OCI-LY7 (cell line): ENCODE measurements around the gene MYH11. TPM values are rescaled to one million over a fixed set of nuclear protein-coding genes. Genes with fewer than 3 reads are reported as not detected.

Experiments
- BruUV-seq: library from RNA; stranded (reverse); fragments of 400-500 nt; replicated peaks from 2 replicates; lab custom pipeline; 2021; lab: Mats Ljungman, UMichigan
- CTCF ChIA-PET: fragments of 300-600 bp; sonication (Branson Sonifier 250); formaldehyde crosslinking; loops from one replicate; lab custom pipeline; 2022; ENCODE audit warnings: antibody characterized with exemption; ENCODE audit not compliant: unreplicated experiment; lab: Charles Lee
- POLR2A ChIA-PET: fragments of 300-600 bp; sonication (Branson Sonifier 250); formaldehyde crosslinking; loops from one replicate; lab custom pipeline; 2022; ENCODE audit warnings: antibody characterized with exemption; lab: Charles Lee
- DNase-seq: peaks from one replicate; pipeline ENCODE4 v3.0.0-alpha.2; 2015; ENCODE audit warnings: low spot score
- H2AFZ ChIP-seq: fragments of 200-600 bp; sonication (generic), shearing (Covaris generic); 2 replicates; pipeline ENCODE4 v1.6.1; 2014; ENCODE audit warnings: mild to moderate bottlenecking, antibody characterized with exemption, low read length, moderate library complexity
- H3K27ac ChIP-seq: fragments of 200-600 bp; sonication (generic); 2 replicates; pipeline ENCODE4 v1.5.1; 2014; ENCODE audit warnings: mixed run types, low read depth, mild to moderate bottlenecking, moderate library complexity, low read length, inconsistent platforms; ENCODE audit not compliant: poor library complexity, severe bottlenecking
- H3K36me3 ChIP-seq: fragments of 200-600 bp; sonication (generic); 2 replicates; pipeline ENCODE4 v1.6.1; 2014; ENCODE audit warnings: mild to moderate bottlenecking, antibody characterized with exemption, low read length, moderate library complexity, mixed read lengths; ENCODE audit not compliant: insufficient read depth
- H3K4me1 ChIP-seq: fragments of 200-600 bp; sonication (generic); 2 replicates; pipeline ENCODE4 v1.5.1; 2014; ENCODE audit warnings: mild to moderate bottlenecking, low read length; ENCODE audit not compliant: insufficient read depth, poor library complexity, severe bottlenecking
- H3K4me2 ChIP-seq: fragments of 200-600 bp; sonication (generic); 2 replicates; pipeline ENCODE4 v1.6.1; 2014; ENCODE audit warnings: mild to moderate bottlenecking, low read length
- H3K4me3 ChIP-seq: fragments of 200-600 bp; sonication (generic); 2 replicates; pipeline ENCODE4 v1.5.1; 2014; ENCODE audit warnings: mild to moderate bottlenecking, low read depth, low read length; ENCODE audit not compliant: poor library complexity, severe bottlenecking
- H3K79me2 ChIP-seq: fragments of 200-600 bp; sonication (generic); 2 replicates; pipeline ENCODE4 v1.6.1; 2016; ENCODE audit warnings: low read depth, mild to moderate bottlenecking, low read length, moderate library complexity, mixed read lengths; ENCODE audit not compliant: insufficient read depth
- H3K9me2 ChIP-seq: fragments of 200-600 bp; sonication (generic); 2 replicates; pipeline ENCODE4 v1.6.1; 2016; ENCODE audit warnings: mild to moderate bottlenecking, low read length, mixed read lengths; ENCODE audit not compliant: insufficient read depth
- H3K9me3 ChIP-seq: fragments of 200-600 bp; sonication (generic); 2 replicates; pipeline ENCODE4 v1.6.1; 2014; ENCODE audit warnings: mild to moderate bottlenecking, mixed run types, low read length, mixed read lengths
- H4K20me1 ChIP-seq: fragments of 200-600 bp; sonication (generic); 2 replicates; pipeline ENCODE4 v1.6.1; 2014; ENCODE audit warnings: mild to moderate bottlenecking, antibody characterized with exemption, low read length, moderate library complexity, mixed read lengths; ENCODE audit not compliant: insufficient read depth
- EZH2phosphoT487 ChIP-seq: fragments of 200-600 bp; sonication (generic); IDR thresholded peaks from 2 replicates; pipeline ENCODE4 v1.6.1; 2018; ENCODE audit warnings: low read depth, borderline replicate concordance, mild to moderate bottlenecking, mixed run types, antibody characterized with exemption, low read length, moderate library complexity, mixed read lengths
- intact Hi-C: fragments of 100-400 bp; cut with micrococcal nuclease; formaldehyde crosslinking; loops from one replicate; pipeline ENCODE4 v1.10.0; 2022; ENCODE audit not compliant: unreplicated experiment
- total RNA-seq, 2 experiments: library from RNA; depleted of rRNA in 1 of 2; stranded (reverse); fragments of >200 nt in 1 of 2; shearing (Covaris generic) in 1 of 2; gene quantifications; 2 replicates each; pipeline ENCODE4 v1.2.3, GENCODE V29; 2014 to 2022
- TF ChIP-seq, protein P1 (sequence below): fragments of 200-600 bp; sonication (generic); conservative IDR thresholded peaks from 2 replicates; pipeline ENCODE4 v1.5.1; 2014; ENCODE audit warnings: mild to moderate bottlenecking, antibody characterized with exemption, low read length, moderate library complexity, mixed read lengths

The MYH11 gene
- total RNA-seq, 2 experiments from 2014 or later: 5.7 to 33.8 TPM

DNA sequence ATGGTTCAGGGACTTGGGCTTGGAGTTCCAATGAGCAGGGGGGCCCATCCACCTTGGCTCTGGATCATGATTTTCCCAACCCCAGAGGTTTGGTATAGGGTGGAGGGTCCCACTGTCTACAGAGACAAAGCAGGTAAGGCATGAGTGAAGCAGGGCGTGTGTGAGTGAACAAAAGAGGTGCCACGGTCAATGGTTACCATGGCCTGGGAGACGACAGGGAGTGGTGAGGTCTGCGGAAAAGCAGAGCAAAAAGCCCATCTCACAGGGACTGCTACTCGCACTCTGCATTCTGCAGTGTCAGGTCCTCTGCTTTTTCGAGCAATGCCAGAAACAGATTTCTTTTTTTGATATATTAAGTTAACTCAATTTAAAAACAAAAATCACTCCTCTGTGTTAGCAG, 24.6 kb downstream of the MYH11 start:
- ChIA-PET CTCF (no interaction called here), POLR2A (no interaction called here)
- Histone ChIP-seq H3K27ac (no peak overlapping the region), H3K4me2 (no peak overlapping the region), H4K20me1 (no peaks in the 10 kb centered on the region), H3K9me3 (no peaks in the 10 kb centered on the region), H2AFZ (no peak overlapping the region), H3K4me3 (no peak overlapping the region), H3K36me3 (peaks cover 12% of the 10 kb centered on the region), H3K79me2 (no peaks in the 10 kb centered on the region), H3K9me2 (no peaks in the 10 kb centered on the region), H3K4me1 (peaks cover 27% of the 10 kb centered on the region)
- no peak for TF ChIP-seq EZH2phosphoT487
- TF ChIP-seq, protein P1, sequence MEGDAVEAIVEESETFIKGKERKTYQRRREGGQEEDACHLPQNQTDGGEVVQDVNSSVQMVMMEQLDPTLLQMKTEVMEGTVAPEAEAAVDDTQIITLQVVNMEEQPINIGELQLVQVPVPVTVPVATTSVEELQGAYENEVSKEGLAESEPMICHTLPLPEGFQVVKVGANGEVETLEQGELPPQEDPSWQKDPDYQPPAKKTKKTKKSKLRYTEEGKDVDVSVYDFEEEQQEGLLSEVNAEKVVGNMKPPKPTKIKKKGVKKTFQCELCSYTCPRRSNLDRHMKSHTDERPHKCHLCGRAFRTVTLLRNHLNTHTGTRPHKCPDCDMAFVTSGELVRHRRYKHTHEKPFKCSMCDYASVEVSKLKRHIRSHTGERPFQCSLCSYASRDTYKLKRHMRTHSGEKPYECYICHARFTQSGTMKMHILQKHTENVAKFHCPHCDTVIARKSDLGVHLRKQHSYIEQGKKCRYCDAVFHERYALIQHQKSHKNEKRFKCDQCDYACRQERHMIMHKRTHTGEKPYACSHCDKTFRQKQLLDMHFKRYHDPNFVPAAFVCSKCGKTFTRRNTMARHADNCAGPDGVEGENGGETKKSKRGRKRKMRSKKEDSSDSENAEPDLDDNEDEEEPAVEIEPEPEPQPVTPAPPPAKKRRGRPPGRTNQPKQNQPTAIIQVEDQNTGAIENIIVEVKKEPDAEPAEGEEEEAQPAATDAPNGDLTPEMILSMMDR: no peak
- BruUV-seq: no TSS peak
- intact Hi-C loops: no loop called here
- DNase-seq: no peak

DNA sequence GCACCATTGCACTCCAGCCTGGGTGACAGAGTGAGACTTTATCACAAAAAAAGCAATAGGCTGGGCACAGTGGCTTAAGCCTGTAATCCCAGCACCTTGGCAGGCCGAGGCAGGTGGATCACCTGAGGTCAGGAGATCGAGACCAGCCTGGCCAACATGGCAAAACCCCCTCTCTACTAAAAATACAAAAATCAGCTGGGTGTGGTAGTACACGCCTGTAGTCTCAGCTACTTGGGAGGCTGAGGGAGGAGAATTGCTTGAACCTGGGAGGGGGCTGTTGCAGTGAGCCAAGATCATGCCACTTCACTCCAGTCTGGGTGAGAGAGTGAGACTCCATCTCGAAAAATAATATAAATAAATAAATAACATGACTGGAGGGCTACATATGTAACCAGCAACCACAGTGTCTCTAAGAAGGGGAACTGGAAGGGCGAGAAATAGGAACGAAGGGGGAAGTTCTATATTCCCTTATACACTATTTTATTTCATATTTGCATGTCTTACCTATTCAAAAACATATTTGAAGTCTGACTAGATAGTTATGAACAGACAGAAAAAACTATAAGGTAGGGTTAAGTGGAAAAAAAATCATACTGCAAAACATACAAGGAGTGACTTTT, 25.9 kb downstream of the MYH11 start:
- H3K9me2 ChIP-seq: no peaks in the 10 kb centered on the region
- no TSS peak for BruUV-seq
- H3K9me3 ChIP-seq: no peaks in the 10 kb centered on the region
- peaks cover 25% of the 10 kb centered on the region for H3K4me1 ChIP-seq
- peak overlapping the region; percentile 14; the same call in 1 of the 2 replicates for H3K4me2 ChIP-seq
- H3K36me3 ChIP-seq: peaks cover 7% of the 10 kb centered on the region; the same call in 1 of the 2 replicates
- H2AFZ ChIP-seq: no peak overlapping the region
- H4K20me1 ChIP-seq: no peaks in the 10 kb centered on the region
- no peaks in the 10 kb centered on the region for H3K79me2 ChIP-seq
- CTCF ChIA-PET: no interaction called here
- no peak overlapping the region for H3K4me3 ChIP-seq
- TF ChIP-seq EZH2phosphoT487: no peak
- TF ChIP-seq, protein P1: no peak
- no peak for DNase-seq
- intact Hi-C loops: no loop called here
- POLR2A ChIA-PET: interaction anchor here (1.3 kb wide), 1 partner anchor 10 kb away, joined by 3 read pairs; no protein-coding TSS in a partner anchor
- H3K27ac ChIP-seq: no peak overlapping the region

DNA sequence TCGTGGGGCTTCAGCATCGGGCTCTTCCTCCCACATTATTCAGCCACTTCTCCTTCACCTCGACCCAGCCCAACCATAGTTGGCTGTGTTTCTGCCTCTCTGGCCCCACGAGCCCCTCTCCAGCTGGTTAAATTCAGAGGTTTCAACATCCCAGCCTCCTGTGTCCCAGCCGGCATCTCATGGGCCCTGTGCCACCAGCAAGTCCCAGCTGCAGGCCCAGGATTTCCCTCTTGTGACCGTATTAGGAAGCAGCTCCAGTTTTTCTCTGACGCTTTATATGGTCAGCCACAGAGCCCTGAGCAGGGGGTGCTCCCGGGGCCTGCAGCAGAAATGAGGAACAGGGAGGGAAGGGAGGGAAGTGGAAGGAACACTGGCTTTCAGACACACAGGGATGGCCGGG, 27.4 kb downstream of the MYH11 start:
- no peak overlapping the region for H3K4me2 ChIP-seq
- H3K79me2 ChIP-seq: no peaks in the 10 kb centered on the region
- no peak overlapping the region for H3K27ac ChIP-seq
- CTCF ChIA-PET: no interaction called here
- no peak overlapping the region for H2AFZ ChIP-seq
- BruUV-seq: no TSS peak
- no peak overlapping the region for H3K4me3 ChIP-seq
- DNase-seq: no peak
- intact Hi-C loops: no loop called here
- no peaks in the 10 kb centered on the region for H3K9me2 ChIP-seq
- TF ChIP-seq, protein P1: no peak
- TF ChIP-seq EZH2phosphoT487: no peak
- H3K9me3 ChIP-seq: no peaks in the 10 kb centered on the region
- H3K4me1 ChIP-seq: peaks cover 16% of the 10 kb centered on the region
- no peaks in the 10 kb centered on the region for H4K20me1 ChIP-seq
- POLR2A ChIA-PET: interaction anchor here (0.6 kb wide), 1 partner anchor 97 kb away, joined by 3 read pairs; no protein-coding TSS in a partner anchor
- no peaks in the 10 kb centered on the region; the same call in 1 of the 2 replicates for H3K36me3 ChIP-seq
